Inflammatory macrophage (primary cell): Measurements from ENCODE around the gene IL17RA.
"Not testable (repeated sequence)": the region's sequence is repeated elsewhere in the genome, so short reads cannot be mapped to it uniquely, and the experiment has no call there.

Source experiments
- DNase-seq, 2 donors: peaks; one replicate each; pipeline ENCODE4 v3.0.0-alpha.2; 2020 to 2022
- total RNA-seq, 18 experiments: gene quantifications; one replicate each; lab custom pipeline; 2026; ENCODE audit warnings: mixed read lengths in 6 of 18, inconsistent platforms in 2 of 18; lab: John Stamatoyannopoulos, UW

Gene IL17RA
- 148 to 909 (median 556) reads per million in 18 experiments for total RNA-seq

- DNase-seq: peak; percentile 94 to 95
Observed at GRCh38 chr22:17084554-17085276, at the start of gene IL17RA. IL17RA (plus strand) TSS chr22:17085000; CDS start chr22:17085092, 92 bp downstream.

GRCh38 chr22:17035246-17035645 is 49.6 kb upstream of the IL17RA start:
- no peak for DNase-seq

- DNase-seq: not testable (repeated sequence)
Observed at GRCh38 chr22:17035976-17036841, 48.6 kb upstream of the IL17RA start.

- DNase-seq: not testable (repeated sequence)
Observed at GRCh38 chr22:17036842-17037711, 47.7 kb upstream of the IL17RA start.

- no peak for DNase-seq
Observed at GRCh38 chr22:17043521-17043920, 41.3 kb upstream of the IL17RA start.

- DNase-seq: peak; percentile 45 to 60
Observed at GRCh38 chr22:17046566-17047348, 38.0 kb upstream of the IL17RA start.

- DNase-seq: peak; percentile 35 to 61
Observed at GRCh38 chr22:17047656-17048055, 37.1 kb upstream of the IL17RA start.

- no peak for DNase-seq
Observed at GRCh38 chr22:17056058-17056457, 28.7 kb upstream of the IL17RA start.

GRCh38 chr22:17056807-17057206 is 28.0 kb upstream of the IL17RA start:
- no peak for DNase-seq

- DNase-seq: peak; percentile 50 to 64
Observed at GRCh38 chr22:17057959-17058814, 26.6 kb upstream of the IL17RA start.

GRCh38 chr22:17060126-17060525 is 24.7 kb upstream of the IL17RA start:
- DNase-seq: no peak

- peak; percentile 21 to 27 for DNase-seq
Observed at GRCh38 chr22:17063411-17064106, 21.2 kb upstream of the IL17RA start.

GRCh38 chr22:17064498-17065100 is 20.2 kb upstream of the IL17RA start:
- peak; percentile 19 to 23 for DNase-seq

- no peak for DNase-seq
Observed at GRCh38 chr22:17065433-17065832, 19.4 kb upstream of the IL17RA start.

GRCh38 chr22:17072877-17073276 is 11.9 kb upstream of the IL17RA start:
- no peak for DNase-seq

- DNase-seq: no peak
Observed at GRCh38 chr22:17074648-17075002, 10.2 kb upstream of the IL17RA start.

- no peak for DNase-seq
Observed at GRCh38 chr22:17077255-17077654, 7.5 kb upstream of the IL17RA start.

GRCh38 chr22:17079572-17079971 is 5.2 kb upstream of the IL17RA start:
- peak in 1 of 2 donors; percentile 35 for DNase-seq

GRCh38 chr22:17083255-17083654 is 1.5 kb upstream of the IL17RA start:
- DNase-seq: no peak
